Nephron (organoid): ENCODE data around the gene CD177.
"Not testable (repeated sequence)": the region's sequence is repeated elsewhere in the genome, so short reads cannot be mapped to it uniquely, and the experiment has no call there.

Experiments used
- H3K27ac Mint-ChIP-seq, 3 experiments: 2 replicates each; pipeline ENCODE4 v1.8.0; 2020; ENCODE audit warnings: mixed read lengths in 3 of 3, mild to moderate bottlenecking in 2 of 3, moderate library complexity in 1 of 3
- H3K27me3 Mint-ChIP-seq: 2 replicates; pipeline ENCODE4 v1.8.0; 2021; ENCODE audit warnings: low read depth, mild to moderate bottlenecking, moderate library complexity, mixed read lengths
- H3K36me3 Mint-ChIP-seq: 2 replicates; pipeline ENCODE4 v1.8.0; 2020; ENCODE audit warnings: low read depth, mixed read lengths
- H3K4me1 Mint-ChIP-seq: 2 replicates; pipeline ENCODE4 v1.8.0; 2020; ENCODE audit warnings: mixed read lengths
- H3K4me3 Mint-ChIP-seq, 3 experiments: 2 replicates each; pipeline ENCODE4 v1.8.0; 2020; ENCODE audit warnings: mild to moderate bottlenecking in 3 of 3, mixed read lengths in 3 of 3, moderate library complexity in 2 of 3
- H3K9me3 Mint-ChIP-seq: 2 replicates; pipeline ENCODE4 v1.8.0; 2020; ENCODE audit warnings: mixed read lengths
- CTCF ChIP-seq, 3 experiments: fragments of 200-600 bp; sonication (generic); IDR thresholded peaks; one replicate each; pipeline ENCODE4 v1.5.0; 2021; ENCODE audit warnings: antibody characterized with exemption in 3 of 3; ENCODE audit not compliant: unreplicated experiment in 3 of 3

Gene CD177

GRCh38 chr19:43329989-43330388 is 23.5 kb upstream of the CD177 start:
- H3K36me3 Mint-ChIP-seq: no peaks in the 10 kb centered on the region
- H3K9me3 Mint-ChIP-seq: peaks cover 25% of the 10 kb centered on the region
- H3K27me3 Mint-ChIP-seq: no peaks in the 10 kb centered on the region
- H3K4me3 Mint-ChIP-seq: no peak overlapping the region
- no peak for TF ChIP-seq CTCF (IDR thresholded peaks at IDR 0.05; ENCODE audit: unreplicated experiment in 3 of 3)
- no peaks in the 10 kb centered on the region for H3K4me1 Mint-ChIP-seq
- no peak overlapping the region for H3K27ac Mint-ChIP-seq

- Mint-ChIP-seq H3K4me3 (no peak overlapping the region), H3K27ac (no peak overlapping the region), H3K27me3 (no peaks in the 10 kb centered on the region), H3K9me3 (peaks cover 25% of the 10 kb centered on the region), H3K36me3 (no peaks in the 10 kb centered on the region), H3K4me1 (no peaks in the 10 kb centered on the region)
- no peak for TF ChIP-seq CTCF (IDR thresholded peaks at IDR 0.05; ENCODE audit: unreplicated experiment in 3 of 3)
These were observed 22.6 kb upstream of the CD177 start for GRCh38 chr19:43330726-43331434.

GRCh38 chr19:43331435-43332010 is 22.0 kb upstream of the CD177 start:
- Mint-ChIP-seq H3K27ac (no peak overlapping the region), H3K9me3 (peaks cover 25% of the 10 kb centered on the region), H3K4me1 (no peaks in the 10 kb centered on the region), H3K27me3 (no peaks in the 10 kb centered on the region), H3K36me3 (no peaks in the 10 kb centered on the region), H3K4me3 (no peak overlapping the region)
- no peak for TF ChIP-seq CTCF (IDR thresholded peaks at IDR 0.05; ENCODE audit: unreplicated experiment in 3 of 3)

- no peak overlapping the region for H3K27ac Mint-ChIP-seq
- no peak overlapping the region for H3K4me3 Mint-ChIP-seq
- H3K27me3 Mint-ChIP-seq: no peaks in the 10 kb centered on the region
These were observed 21.2 kb upstream of the CD177 start for GRCh38 chr19:43332058-43332922.

GRCh38 chr19:43336508-43336907 is 17.0 kb upstream of the CD177 start:
- peaks cover 20% of the 10 kb centered on the region for H3K9me3 Mint-ChIP-seq
- H3K27ac Mint-ChIP-seq, H3K4me3 Mint-ChIP-seq, H3K4me1 Mint-ChIP-seq, H3K36me3 Mint-ChIP-seq, H3K27me3 Mint-ChIP-seq: not testable (repeated sequence)

More at GRCh38 chr19:43332058-43332922, 21.2 kb upstream of the CD177 start:
- H3K4me1 Mint-ChIP-seq: no peaks in the 10 kb centered on the region
- H3K9me3 Mint-ChIP-seq: peaks cover 27% of the 10 kb centered on the region
- TF ChIP-seq CTCF (IDR thresholded peaks at IDR 0.05; ENCODE audit: unreplicated experiment in 3 of 3): no peak
- no peaks in the 10 kb centered on the region for H3K36me3 Mint-ChIP-seq

- TF ChIP-seq CTCF (IDR thresholded peaks at IDR 0.05; ENCODE audit: unreplicated experiment in 3 of 3): no peak
- no peaks in the 10 kb centered on the region for H3K27me3 Mint-ChIP-seq
- peaks cover 16% of the 10 kb centered on the region for H3K9me3 Mint-ChIP-seq
- no peak overlapping the region for H3K27ac Mint-ChIP-seq
- no peak overlapping the region for H3K4me3 Mint-ChIP-seq
- no peaks in the 10 kb centered on the region for H3K4me1 Mint-ChIP-seq
- no peaks in the 10 kb centered on the region for H3K36me3 Mint-ChIP-seq
These were observed 15.7 kb upstream of the CD177 start for GRCh38 chr19:43337737-43338136.
